CMK (cell line): ENCODE measurements around the gene PNMA6F.

Experiments used
- DNase-seq: peaks from one replicate; pipeline ENCODE4 v3.0.0-alpha.2; 2010; ENCODE audit warnings: low read depth

Gene PNMA6F

DNA sequence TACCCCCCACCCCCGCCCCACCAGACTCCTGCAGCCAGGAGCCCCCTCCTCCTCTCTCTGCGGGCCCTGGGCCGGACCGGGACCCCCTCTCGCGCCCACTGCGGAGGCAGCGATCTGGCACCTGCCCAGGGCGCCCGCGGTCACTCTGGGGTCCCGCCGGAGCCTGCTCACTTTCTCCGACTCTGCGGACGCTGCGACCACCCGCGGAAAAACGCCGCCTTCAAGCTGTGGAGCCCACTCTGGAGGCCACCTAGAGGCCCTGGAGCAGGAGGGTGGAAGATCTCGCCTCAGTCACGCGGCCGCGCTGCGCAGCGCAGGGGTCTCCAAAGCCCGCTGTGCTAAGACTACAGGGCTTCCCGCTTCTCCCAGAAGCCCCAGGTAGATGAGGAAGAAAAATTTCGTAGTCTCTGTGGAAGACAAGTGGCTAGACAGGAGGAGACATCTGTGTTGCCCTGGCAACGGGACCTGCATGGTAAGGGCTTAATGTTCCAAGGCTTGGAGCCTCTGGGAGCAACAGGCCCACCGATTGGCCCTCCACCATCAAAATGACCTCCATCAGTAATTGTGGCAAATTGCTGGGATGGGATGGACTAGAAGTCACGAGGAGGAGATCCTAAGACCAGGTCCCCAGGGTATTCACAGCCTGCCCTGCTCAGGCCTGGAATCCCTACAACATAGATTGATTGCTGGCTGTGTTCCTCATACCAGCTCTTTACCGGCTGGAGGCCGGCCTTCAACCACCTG, at the start of gene PNMA6F:
TSS of gene PNMA6F (minus strand) at position 387 of the 744 bp plus-strand sequence. CDS start 1,093 bp downstream, outside the sequence.
- no peak for DNase-seq

- DNase-seq, result no peak
These were observed 49.7 kb upstream of the PNMA6F start for GRCh38 chrX:153371256-153371655.

DNA sequence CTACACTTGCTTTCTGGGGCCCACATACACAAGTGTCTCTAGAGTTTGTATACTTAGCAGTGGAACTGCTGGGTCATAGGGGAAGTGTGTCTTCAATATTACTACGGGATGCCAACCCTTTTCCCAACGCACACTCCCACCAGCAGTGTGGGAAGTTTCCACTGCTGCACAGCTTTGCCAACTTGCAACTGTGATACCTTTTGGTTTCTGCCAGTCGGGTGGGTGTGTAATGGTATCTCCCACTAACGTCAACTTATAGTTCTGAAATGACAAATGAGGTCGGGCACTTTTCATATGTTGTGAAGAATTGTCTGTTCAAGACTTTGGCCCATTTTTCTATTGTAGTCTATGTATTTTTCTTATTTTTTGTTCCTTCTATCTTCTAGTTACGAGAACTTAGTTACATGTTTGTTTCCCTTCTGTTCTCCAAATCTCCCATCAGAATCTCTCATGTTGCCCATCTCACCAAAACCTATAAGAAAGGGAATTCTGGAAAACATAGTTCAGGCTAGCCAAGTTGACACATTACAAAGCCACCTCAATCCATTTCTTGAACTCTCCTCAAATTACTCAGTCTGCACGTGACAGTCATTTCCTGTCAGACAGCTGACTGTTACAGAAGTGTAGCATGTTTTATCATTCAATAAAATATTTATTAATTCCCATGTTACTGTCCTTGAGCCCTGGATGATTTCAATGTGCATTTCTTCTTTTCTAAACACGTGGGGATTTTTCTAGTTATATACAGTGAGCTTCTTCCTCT, 48.9 kb upstream of the PNMA6F start:
- DNase-seq, result no peak

GRCh38 chrX:153366878-153367538, 45.4 kb upstream of the PNMA6F start:
- DNase-seq, result no peak

DNA sequence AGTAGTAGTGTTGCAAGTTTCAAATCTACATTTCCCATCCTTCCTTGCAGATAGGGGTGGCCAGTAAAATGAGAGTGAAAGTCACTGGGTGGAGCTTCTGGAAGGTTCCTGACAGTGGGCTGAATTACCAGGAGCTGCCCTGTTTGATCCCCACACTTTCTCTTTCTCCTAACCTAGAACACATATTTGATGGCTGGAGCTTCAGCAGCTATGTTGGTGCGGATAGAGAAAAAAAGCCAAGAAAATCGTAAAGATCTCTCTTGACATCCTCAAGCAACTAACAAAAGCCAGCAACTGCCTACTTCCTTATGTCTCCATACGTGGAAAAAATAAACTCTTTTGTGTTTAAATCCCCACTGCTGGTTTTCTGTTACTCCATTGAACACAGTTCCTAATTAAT, 44.6 kb upstream of the PNMA6F start:
- DNase-seq, result no peak

DNA sequence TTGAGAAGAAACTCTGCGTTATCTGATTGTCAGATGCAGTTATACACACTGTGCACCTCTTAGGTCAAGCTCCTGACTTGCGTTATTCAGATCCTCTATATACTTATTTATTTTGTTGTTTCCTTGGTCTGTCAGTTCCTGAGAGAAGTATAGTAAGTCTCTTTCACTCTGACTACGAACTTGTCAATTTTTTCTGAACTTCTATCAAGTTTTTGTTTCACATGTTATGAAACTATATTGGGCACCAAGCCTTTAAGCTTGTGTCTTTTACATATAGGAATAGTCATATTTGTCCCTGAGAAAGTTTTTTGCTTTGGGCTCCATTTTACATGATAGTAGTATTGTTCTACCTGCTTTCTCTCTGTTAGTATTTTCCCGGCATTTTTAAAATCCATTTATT, 44.1 kb upstream of the PNMA6F start:
- no peak for DNase-seq

GRCh38 chrX:153361781-153362397, 40.3 kb upstream of the PNMA6F start:
- no peak for DNase-seq

- DNase-seq, result no peak
These were observed 36.3 kb upstream of the PNMA6F start for GRCh38 chrX:153357877-153358276.

DNA sequence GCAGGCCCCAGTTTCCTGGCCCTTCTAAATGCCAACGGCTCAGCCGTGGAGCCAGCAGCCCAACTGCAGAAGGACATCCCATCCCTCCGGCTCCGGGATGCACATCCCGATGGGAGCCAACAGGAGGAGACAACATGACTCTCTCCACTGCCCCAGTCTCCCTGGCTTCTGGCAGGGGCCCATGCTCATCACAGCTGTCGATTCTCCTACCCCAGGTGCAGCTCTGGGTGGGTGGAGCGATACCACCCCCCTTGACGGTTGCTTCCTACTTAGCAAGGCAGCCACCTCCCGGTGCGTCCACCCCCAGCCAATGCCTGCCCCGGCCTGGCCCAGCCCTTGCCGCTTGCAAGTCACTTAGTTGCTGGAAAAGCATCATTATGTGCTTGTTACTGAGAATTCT, 31.8 kb upstream of the PNMA6F start:
- DNase-seq, result no peak

GRCh38 chrX:153352858-153353257, 31.3 kb upstream of the PNMA6F start:
- no peak for DNase-seq

- no peak for DNase-seq
These were observed 30.4 kb upstream of the PNMA6F start for GRCh38 chrX:153351981-153352380.

- DNase-seq, result no peak
These were observed 28.4 kb upstream of the PNMA6F start for GRCh38 chrX:153349952-153350351.

GRCh38 chrX:153348421-153348820, 26.9 kb upstream of the PNMA6F start:
- no peak for DNase-seq

GRCh38 chrX:153347530-153347929, 26.0 kb upstream of the PNMA6F start:
- no peak for DNase-seq

DNA sequence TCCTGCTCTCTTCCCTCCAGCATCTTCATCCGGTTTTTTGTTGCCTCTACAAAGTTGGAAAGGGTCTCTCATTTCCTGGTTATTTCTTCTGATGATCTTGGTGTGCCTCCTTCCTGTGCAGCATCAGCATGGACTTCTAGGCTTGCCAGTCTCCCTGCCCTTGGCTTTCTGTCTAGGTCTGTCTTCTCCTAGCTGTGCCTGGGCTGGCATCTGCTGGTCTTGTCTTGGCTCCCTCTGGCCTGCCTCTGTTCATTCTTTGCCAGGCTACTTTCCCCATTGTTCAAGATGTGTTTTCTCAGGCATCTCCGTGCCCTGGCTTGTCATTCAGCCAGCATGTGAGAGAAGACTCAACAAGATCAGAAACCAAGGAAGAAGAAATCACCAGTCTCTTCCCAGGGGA, 22.1 kb upstream of the PNMA6F start:
- no peak for DNase-seq

- DNase-seq, result no peak
These were observed 21.4 kb upstream of the PNMA6F start for GRCh38 chrX:153342762-153343558.

DNA sequence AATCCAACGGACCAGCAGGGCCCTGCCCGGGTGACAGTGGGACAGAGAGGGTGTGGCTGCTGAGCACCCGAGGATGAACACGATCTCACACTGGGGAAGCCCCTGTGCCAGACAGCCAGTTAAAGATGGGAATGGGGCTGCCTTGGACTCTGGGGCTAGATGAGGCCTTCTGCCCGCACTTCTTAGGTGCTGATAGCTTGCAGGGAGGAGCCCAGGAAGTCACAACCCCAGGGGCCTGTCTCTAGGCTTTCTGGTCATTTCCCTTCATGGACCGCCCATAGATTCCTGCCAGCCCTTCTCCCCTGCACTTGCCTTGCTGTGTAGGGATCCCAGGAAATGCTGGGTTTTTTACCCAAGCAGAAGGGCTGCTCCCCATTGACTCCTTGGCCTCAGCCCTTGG, 18.5 kb upstream of the PNMA6F start:
- no peak for DNase-seq

- DNase-seq, result no peak
These were observed 18.1 kb upstream of the PNMA6F start for GRCh38 chrX:153339662-153340061.

- DNase-seq, result no peak
These were observed 17.3 kb upstream of the PNMA6F start for GRCh38 chrX:153338836-153339235.

GRCh38 chrX:153336988-153337387, 15.4 kb upstream of the PNMA6F start:
- no peak for DNase-seq

DNA sequence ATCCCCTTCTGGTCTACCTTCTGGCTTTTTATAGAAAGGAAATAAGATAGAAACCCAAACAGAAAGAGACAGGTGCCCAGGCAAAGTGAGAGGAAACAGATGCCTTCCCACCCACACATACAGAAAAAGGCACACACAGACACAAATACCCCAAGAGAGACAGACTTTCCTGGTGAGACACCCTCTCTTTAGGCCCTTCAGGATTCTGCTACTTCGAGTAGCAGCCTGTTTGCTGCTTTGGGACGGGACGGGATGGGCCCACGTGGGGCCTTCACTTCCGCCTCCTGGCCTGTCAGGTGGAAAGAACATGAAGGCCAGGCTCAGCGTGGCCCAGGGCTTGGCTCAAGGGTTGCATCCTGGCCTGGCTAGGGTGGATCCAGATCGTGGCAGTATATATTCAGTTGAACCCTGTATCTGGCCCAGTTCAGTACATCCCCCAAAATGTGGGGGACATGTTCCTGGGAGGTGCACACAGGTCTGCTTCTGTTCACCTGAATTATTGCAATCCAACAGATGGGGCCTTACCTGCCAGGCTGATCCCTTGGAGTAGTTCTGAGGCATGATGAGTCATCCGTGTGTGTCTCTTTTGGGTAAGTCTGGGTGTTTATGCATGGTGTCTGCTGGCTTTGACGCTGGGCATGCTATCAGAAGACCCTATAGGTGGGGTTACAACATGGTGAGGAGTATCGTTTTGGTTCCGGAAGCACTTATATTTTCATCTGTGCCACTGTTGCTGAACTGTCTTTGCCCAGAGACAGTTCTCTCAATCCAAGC, 14.7 kb upstream of the PNMA6F start:
- DNase-seq, result no peak
